Activated CD4-positive, alpha-beta T cell treated with anti-CD3 and anti-CD28 coated beads, Interleukin-2, Interleukin-4, amounts not matched to agents 100 ng/mL and 50 ng/mL, durations not matched to agents 16 hours and 8 hours (primary cell): ENCODE data around the gene SLC16A3.

Experiments used
- DNase-seq: peaks from one replicate; pipeline ENCODE4 v3.0.0-alpha.2; 2020; ENCODE audit warnings: low spot score

The SLC16A3 gene

DNA sequence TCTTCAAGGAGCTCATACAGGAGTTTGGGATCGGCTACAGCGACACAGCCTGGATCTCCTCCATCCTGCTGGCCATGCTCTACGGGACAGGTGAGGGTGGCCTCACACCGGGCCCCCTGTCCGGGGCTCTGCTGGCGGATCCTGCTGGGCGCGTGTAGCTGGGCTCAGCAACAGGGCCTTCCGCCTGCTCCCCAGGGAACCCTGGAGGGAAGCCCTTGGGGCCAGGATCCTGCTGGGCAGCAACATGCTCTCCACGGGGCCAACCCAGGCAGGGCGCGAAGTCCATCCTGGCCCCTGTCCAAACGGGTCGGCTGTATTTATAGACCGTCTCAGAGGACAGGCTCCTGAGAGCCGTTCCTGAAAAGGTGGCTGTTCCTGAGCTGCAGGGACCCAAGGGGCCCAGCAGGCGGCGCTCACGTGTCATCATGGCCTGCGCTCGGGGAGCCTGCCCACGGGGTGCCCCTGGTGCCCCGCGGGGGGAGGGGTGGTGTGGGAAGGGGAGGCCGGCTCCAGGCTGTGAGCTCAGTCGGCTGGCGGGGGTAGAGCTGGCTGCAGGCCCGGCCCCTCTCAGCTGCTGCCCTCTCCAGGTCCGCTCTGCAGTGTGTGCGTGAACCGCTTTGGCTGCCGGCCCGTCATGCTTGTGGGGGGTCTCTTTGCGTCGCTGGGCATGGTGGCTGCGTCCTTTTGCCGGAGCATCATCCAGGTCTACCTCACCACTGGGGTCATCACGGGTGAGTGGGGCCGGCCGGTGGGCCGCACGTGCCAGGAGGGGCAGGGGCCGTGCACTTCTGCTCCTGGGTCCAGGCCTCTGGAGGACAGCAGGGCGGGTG, 7.5 kb downstream of the SLC16A3 start:
- peak; percentile 69 for DNase-seq

DNA sequence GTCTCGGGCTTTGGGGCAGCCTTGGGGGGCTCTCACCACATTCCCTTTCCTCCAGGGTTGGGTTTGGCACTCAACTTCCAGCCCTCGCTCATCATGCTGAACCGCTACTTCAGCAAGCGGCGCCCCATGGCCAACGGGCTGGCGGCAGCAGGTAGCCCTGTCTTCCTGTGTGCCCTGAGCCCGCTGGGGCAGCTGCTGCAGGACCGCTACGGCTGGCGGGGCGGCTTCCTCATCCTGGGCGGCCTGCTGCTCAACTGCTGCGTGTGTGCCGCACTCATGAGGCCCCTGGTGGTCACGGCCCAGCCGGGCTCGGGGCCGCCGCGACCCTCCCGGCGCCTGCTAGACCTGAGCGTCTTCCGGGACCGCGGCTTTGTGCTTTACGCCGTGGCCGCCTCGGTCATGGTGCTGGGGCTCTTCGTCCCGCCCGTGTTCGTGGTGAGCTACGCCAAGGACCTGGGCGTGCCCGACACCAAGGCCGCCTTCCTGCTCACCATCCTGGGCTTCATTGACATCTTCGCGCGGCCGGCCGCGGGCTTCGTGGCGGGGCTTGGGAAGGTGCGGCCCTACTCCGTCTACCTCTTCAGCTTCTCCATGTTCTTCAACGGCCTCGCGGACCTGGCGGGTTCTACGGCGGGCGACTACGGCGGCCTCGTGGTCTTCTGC, 8.4 kb downstream of the SLC16A3 start:
- no peak for DNase-seq

DNA sequence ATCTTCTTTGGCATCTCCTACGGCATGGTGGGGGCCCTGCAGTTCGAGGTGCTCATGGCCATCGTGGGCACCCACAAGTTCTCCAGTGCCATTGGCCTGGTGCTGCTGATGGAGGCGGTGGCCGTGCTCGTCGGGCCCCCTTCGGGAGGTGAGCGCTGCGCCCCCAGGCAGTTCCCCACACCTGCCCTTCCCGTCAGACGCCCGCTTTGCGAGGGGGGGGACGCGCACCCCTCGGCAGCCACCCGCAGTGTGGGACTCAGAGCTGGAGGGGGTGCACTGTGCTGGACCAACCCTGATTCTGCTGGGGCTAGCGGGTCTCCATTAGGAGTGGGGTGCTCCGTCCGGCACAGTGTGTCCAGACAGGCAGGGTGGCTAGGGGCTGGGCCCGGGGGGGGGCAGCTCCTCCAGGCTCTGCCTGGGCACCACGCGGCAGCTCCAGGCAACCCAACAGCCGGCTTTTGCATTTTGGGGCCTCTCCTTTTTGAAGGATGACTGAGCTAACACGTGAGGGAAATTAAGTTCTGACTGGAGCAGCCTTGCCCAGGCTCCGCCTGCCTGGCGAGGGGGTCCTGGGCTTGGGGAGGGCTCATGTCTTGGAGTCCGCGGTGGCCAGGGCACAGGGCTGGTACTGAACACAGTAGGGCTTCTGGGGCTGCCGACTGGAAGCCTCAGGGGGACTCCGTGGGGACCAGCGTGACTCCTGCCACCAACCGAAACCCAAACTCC, 9.1 kb downstream of the SLC16A3 start:
- no peak for DNase-seq

GRCh38 chr17:82238472-82239201, 9.8 kb downstream of the SLC16A3 start:
- peak; percentile 78 for DNase-seq

GRCh38 chr17:82239401-82239925, 10.6 kb downstream of the SLC16A3 start:
- no peak for DNase-seq

DNA sequence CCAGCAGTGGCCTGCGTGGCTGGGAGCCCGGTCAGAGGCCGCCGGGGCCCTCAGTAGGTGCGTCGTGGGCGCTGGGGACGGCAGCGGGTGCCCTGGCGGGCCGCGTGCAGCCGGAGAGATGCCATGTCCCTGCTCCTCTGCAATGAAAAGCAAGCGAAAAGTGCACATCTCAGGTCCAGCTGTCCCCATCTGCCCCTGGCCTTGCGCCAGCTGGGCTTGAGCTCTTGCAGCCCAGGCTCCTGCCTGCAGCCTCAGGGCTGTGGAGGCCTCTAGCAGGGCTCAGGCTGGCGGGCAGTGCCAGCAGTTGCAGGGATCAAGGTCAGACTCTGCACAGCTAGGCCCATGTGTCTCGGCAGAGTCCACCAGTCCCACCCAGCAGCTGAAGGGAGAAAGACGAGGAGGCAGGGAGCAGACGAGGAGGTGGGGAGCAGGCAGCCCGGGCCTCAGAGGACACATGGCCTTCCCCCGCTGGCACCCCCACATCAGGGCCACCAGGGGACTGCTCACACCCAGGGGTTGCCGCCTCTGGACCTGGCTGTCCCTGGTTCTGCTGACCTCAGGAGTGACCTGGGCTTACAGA, 11.2 kb downstream of the SLC16A3 start:
- DNase-seq = no peak

GRCh38 chr17:82240506-82241182, 11.8 kb downstream of the SLC16A3 start:
- DNase-seq = no peak

DNA sequence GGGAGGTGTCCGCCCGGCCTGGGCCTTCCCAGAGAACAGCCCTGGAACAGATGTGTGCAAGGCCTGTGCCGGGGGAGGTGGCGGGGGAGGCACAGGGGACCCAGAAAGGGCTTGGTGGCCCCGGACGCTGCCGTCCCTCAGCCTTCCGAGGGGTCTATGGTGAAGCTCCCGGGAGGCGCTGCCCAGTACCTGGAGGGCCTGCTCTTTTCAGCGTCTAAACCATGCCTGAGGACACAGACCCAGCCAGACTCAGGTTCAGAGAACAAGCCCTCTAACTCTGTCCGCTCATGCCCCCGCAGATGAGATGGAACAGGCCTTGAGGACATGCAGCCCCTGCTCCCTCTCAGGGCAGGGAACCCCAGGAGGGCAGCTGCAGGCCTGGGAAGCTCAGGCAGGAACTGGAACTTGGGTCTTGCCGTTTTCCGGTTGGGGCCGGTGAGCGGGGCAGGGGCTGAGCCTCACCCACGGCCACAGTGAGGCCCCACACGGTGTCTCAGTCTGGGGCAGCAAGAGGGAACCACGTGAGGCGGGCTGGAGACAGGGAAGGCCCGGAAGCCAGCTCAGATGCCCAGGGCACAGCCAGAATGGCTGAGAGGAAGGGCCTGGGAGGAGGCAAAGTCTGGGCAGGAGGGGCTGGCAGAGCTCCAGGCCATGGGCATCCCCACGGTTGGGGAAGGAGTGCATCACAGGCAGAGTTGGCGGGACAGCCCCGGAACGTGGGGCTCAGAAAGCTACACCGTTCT, 12.5 kb downstream of the SLC16A3 start:
- DNase-seq = no peak

GRCh38 chr17:82241926-82242697, 13.3 kb downstream of the SLC16A3 start:
- DNase-seq = no peak

DNA sequence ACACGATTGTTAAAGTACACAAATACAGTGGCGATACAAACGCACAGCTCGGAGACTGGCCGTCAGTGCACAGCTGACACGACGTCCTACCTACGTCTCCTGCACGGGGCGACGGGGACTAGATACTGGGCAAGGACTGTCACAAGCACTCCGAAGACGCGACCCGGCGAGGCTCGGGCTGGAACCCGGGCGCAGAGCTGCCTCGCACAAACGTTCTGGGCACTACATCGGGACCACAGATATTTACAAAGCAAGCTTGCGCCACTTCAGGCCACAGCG, 13.8 kb downstream of the SLC16A3 start:
- no peak for DNase-seq

- DNase-seq = no peak
These were observed 14.3 kb downstream of the SLC16A3 start for GRCh38 chr17:82242977-82243647.

DNA sequence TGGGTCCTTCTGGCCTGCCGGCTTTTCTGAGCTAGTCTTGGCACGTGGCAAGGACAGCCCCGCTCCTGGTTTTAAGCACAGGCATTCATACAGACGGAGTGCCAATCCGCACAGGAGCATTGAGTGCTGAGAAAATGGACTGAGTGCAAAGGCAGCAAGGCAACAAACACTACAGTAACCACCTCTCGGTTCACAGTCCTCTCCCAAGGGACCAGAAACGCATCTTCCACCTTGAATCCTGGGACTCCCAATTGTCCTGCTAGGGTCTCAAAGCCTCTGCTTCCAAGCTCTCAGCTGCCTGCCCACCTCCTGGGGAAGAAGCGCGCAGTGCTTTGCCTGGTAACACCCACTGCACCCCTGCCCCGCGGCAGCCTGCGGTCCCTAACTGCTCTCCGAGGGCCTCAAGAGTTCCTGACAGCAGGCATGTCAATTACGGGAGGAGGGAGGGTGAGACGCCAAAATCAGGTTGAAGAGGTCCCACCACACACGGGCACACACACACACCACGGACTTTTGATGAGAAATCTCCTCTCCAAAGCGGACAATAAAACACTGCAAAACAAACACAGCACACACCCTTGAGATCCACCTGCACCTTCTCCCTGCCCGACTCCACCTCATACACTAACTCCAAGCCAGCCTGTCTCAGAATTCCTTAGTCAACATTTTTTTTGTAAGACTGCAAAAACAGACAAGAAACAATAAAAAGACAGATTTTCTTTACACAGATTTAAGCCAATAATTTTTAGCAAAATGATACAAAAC, 15.0 kb downstream of the SLC16A3 start:
- no peak for DNase-seq

DNA sequence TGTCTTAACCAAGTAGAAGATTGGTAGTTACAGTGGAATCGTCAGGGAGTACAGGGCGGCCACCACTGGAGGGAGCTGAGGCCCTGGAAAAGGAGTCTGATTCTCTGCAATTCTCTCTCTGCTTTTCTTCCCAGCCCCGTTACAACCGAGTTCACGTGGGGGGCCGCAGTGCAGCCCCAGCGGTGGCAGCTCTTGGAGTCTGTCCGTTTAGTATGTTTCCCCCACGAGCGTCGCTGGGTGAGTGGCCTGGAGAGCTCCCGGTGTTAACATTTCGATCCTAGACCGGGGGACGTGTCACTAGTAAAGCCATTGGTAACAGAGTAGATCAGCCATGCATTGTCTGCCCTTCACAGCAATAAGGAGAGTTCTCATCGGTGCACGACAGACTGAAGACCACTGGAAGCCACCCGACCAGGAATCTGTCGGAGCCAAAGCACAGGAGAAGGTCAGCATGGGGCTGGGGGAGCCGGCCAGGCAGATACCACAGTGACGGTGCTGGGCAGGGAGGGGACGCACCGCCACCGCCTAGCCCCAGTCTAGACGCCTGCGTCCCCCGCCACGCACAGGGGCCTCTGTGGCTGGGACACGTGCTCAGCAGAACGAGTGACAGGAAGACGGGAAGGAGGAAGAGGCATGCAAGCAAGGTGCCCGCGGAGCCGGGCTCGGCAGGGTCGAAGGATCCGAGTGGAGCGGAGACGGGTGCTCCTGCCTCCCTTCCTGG, 15.7 kb downstream of the SLC16A3 start:
- DNase-seq = no peak

- DNase-seq = no peak
These were observed 16.5 kb downstream of the SLC16A3 start for GRCh38 chr17:82245134-82246039.

DNA sequence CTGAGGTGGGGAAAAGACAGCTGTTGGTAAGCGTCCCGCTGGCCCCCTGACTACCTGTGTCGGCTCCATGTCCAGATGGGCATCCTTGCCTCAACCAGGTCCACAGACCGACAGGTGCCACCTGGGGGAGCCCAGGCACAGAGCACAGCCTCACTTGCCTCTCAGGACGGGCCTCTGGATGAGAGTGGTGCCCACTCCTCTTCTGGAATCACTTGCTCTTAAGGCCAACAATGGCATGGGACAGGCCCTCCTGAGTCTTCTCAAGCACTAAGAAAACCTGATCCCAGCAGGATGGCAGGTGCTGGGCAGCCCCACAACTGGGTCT, 17.2 kb downstream of the SLC16A3 start:
- DNase-seq = no peak

GRCh38 chr17:82246365-82247181, 17.7 kb downstream of the SLC16A3 start:
- DNase-seq = no peak
